ENCODE measurements around the gene TMEM255A.

The TMEM255A gene

DNA sequence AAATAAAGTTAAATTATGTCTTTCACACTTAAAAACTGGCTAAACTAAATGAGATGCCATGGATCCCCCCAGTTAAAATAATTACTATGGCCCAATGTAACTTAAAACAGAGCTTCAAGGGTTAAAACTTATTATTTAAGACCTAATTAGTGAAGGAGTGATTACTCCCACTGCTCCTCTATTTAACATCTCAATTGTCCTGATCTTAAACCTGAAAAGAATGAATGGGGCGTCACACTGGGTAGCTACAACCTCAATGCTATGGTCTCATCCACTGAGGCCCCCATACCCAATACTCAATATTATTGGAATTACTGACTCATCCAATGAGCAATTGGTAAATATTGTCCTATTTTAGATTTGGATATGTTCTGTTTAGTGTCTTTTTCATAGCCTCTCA lies 21.1 kb upstream of the TMEM255A start:
- no peak overlapping the region for H3K4me3 ChIP-seq (replicated peaks; ENCODE audit: insufficient read depth, low read length)
- H3K27me3 ChIP-seq (ENCODE audit: insufficient read depth, poor library complexity, severe bottlenecking), result no peaks in the 10 kb centered on the region
- TF ChIP-seq POLR2AphosphoS5 (IDR thresholded peaks at IDR 0.05; ENCODE audit: low read depth) (no peak), REST (IDR thresholded peaks at IDR 0.05; ENCODE audit: insufficient replicate concordance, low read depth) (no peak), GABPA (IDR thresholded peaks at IDR 0.05; ENCODE audit: low read depth) (no peak), SPI1 (IDR thresholded peaks at IDR 0.05; ENCODE audit: borderline replicate concordance, low read depth) (no peak)
- TF ChIP-seq, protein P1, sequence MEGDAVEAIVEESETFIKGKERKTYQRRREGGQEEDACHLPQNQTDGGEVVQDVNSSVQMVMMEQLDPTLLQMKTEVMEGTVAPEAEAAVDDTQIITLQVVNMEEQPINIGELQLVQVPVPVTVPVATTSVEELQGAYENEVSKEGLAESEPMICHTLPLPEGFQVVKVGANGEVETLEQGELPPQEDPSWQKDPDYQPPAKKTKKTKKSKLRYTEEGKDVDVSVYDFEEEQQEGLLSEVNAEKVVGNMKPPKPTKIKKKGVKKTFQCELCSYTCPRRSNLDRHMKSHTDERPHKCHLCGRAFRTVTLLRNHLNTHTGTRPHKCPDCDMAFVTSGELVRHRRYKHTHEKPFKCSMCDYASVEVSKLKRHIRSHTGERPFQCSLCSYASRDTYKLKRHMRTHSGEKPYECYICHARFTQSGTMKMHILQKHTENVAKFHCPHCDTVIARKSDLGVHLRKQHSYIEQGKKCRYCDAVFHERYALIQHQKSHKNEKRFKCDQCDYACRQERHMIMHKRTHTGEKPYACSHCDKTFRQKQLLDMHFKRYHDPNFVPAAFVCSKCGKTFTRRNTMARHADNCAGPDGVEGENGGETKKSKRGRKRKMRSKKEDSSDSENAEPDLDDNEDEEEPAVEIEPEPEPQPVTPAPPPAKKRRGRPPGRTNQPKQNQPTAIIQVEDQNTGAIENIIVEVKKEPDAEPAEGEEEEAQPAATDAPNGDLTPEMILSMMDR (IDR thresholded peaks at IDR 0.05; ENCODE audit: insufficient read depth, low read length), result no peak
- DNase-seq (ENCODE audit: low read depth in 1 of 2, low spot score in 1 of 2), result no peak
- no peak overlapping the region for H3K27ac ChIP-seq (replicated peaks)

DNA sequence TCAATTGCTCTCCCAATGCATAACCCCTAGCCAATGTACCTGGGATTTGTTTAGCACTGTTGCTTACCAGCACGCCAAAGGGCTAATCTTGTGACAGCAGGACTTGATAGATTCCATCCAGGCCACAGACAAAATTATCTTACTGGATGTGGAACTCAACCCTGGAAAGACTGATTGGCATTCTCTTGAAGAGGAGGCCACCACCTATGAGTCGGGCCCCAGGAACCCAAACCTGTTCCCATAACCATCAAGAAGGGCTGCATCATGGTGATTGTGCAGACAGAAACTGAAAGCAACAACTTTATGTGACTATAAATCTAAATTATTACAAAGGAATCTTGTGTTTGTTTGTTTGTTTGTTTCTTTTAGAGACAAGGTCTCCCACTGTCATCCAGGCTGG lies 19.9 kb upstream of the TMEM255A start:
- no peaks in the 10 kb centered on the region for H3K27me3 ChIP-seq (ENCODE audit: insufficient read depth, poor library complexity, severe bottlenecking)
- no peak overlapping the region for H3K4me3 ChIP-seq (replicated peaks; ENCODE audit: insufficient read depth, low read length)
- no peak for DNase-seq (ENCODE audit: low read depth in 1 of 2, low spot score in 1 of 2)
- TF ChIP-seq SPI1 (IDR thresholded peaks at IDR 0.05; ENCODE audit: borderline replicate concordance, low read depth), result no peak
- no peak for TF ChIP-seq REST (IDR thresholded peaks at IDR 0.05; ENCODE audit: insufficient replicate concordance, low read depth)
- TF ChIP-seq, protein P1 (IDR thresholded peaks at IDR 0.05; ENCODE audit: insufficient read depth, low read length), result no peak
- no peak overlapping the region for H3K27ac ChIP-seq (replicated peaks)

- no peak for DNase-seq (ENCODE audit: low read depth in 1 of 2, low spot score in 1 of 2)
- no peak for TF ChIP-seq SPI1 (IDR thresholded peaks at IDR 0.05; ENCODE audit: borderline replicate concordance, low read depth)
- TF ChIP-seq GABPA (IDR thresholded peaks at IDR 0.05; ENCODE audit: low read depth), result no peak
- TF ChIP-seq, protein P1 (IDR thresholded peaks at IDR 0.05; ENCODE audit: insufficient read depth, low read length), result no peak
- no peak for TF ChIP-seq REST (IDR thresholded peaks at IDR 0.05; ENCODE audit: insufficient replicate concordance, low read depth)
- TF ChIP-seq POLR2AphosphoS5 (IDR thresholded peaks at IDR 0.05; ENCODE audit: low read depth), result no peak
- Histone ChIP-seq H3K27ac (replicated peaks) (no peak overlapping the region), H3K4me3 (replicated peaks; ENCODE audit: insufficient read depth, low read length) (no peak overlapping the region), H3K27me3 (ENCODE audit: insufficient read depth, poor library complexity, severe bottlenecking) (peaks cover 4% of the 10 kb centered on the region)
Observed at GRCh38 chrX:120321520-120322281, 10.4 kb upstream of the TMEM255A start.
